HCT116 (cell line): ENCODE measurements around the gene TMEM175. TPM values are rescaled to one million over a fixed set of nuclear protein-coding genes. Genes with fewer than 3 reads are reported as not detected.

Source experiments
- CTCF ChIP-seq, 3 experiments: fragments of 200-600 bp in 1 of 3; sonication (generic) in 1 of 3; IDR thresholded peaks in 2 of 3; conservative IDR thresholded peaks in 1 of 3; 2 replicates each; pipeline ENCODE4 v1.5.1; 2012 to 2017; ENCODE audit warnings: low read depth in 2 of 3, low read length in 2 of 3, antibody characterized with exemption in 1 of 3, borderline replicate concordance in 1 of 3, control low read depth in 1 of 3, mild to moderate bottlenecking in 1 of 3, mixed read lengths in 1 of 3, mixed run types in 1 of 3, moderate library complexity in 1 of 3; ENCODE audit not compliant: insufficient read depth in 1 of 3
- EZH2phosphoT487 ChIP-seq: fragments of 200-600 bp; IDR thresholded peaks from 2 replicates; pipeline ENCODE4 v1.6.1; 2018; ENCODE audit warnings: antibody characterized with exemption, borderline replicate concordance
- FOSL1 ChIP-seq: IDR thresholded peaks from 2 replicates; pipeline ENCODE4 v1.6.1; 2012; ENCODE audit warnings: low read depth
- REST ChIP-seq: IDR thresholded peaks from 2 replicates; pipeline ENCODE4 v1.6.1; 2012; ENCODE audit warnings: low read depth
- total RNA-seq: library from RNA; stranded (reverse); gene quantifications from one replicate; pipeline ENCODE4 v1.2.1, GENCODE V29; 2021; ENCODE audit not compliant: unreplicated experiment

Gene TMEM175
- total RNA-seq, 1 experiment from 2014 or later, result 17.5 TPM

- no peak for TF ChIP-seq CTCF (IDR thresholded peaks at IDR 0.05 in 2 of 3, conservative IDR thresholded peaks at IDR 0.05 in 1 of 3; ENCODE audit: borderline replicate concordance in 1 of 3, insufficient read depth in 1 of 3, low read depth in 2 of 3, low read length in 2 of 3)
- no peak for TF ChIP-seq REST
- TF ChIP-seq EZH2phosphoT487, result no peak
- no peak for TF ChIP-seq FOSL1
Observed at GRCh38 chr4:992297-993110, 60.2 kb downstream of the TMEM175 start (continued).
